ENCODE measurements around the gene SMYD3.
"Not testable (repeated sequence)": the region's sequence is repeated elsewhere in the genome, so short reads cannot be mapped to it uniquely, and the experiment has no call there.

Gene SMYD3

DNA sequence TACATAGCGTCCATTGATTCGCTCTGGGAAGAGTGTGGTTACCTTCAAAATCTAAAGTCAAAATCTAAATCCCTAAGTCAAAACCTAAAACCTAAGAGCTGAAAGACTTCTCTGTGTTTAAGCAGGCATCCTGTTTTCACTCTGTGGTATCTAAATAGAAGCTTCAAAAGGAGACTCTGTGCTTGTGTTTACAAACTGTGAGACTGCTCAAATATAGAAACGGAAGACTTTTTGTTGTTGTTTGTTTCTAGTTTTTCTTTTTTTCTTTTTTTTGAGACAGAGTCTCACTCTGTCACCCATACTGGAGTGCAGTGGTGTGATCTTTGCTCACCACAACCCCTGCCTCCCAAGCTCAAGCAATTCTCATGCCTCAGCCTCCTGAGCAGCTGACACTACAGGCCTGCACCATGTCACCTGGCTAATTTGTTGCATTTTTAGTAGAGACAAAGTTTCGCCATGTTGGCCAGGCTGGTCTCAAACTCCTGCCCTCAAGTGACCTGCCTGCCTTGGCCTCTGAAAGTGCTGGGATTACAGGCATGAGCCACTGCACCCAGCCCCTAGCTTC is 425.9 kb downstream of the SMYD3 start:
- H3K4me1 ChIP-seq, result no peaks in the 10 kb centered on the region
- peaks cover 0 to 9% (median 3%) of the 10 kb centered on the region in 11 experiments; a peak in 4 of 22 replicates for H3K36me3 ChIP-seq
- no peak for TF ChIP-seq Cebpa-rat (IDR thresholded peaks at IDR 0.05)
- H3K4me3 ChIP-seq, result no peak overlapping the region
- H3K9ac ChIP-seq, result no peak overlapping the region
- no peak overlapping the region for H3K27ac ChIP-seq
- no peak overlapping the region for H3K4me2 ChIP-seq
- H3K27me3 ChIP-seq, result no peaks in the 10 kb centered on the region
- peaks cover 20 to 40% (median 35%) of the 10 kb centered on the region in 11 experiments for H3K9me3 ChIP-seq (replicated peaks in 1 of 11)
- no peaks in the 10 kb centered on the region for H4K20me1 ChIP-seq

- Histone ChIP-seq H3K27me3 (no peaks in the 10 kb centered on the region), H3K36me3 (peaks cover 0 to 9% (median 3%) of the 10 kb centered on the region in 11 experiments; a peak in 4 of 22 replicates), H3K9me3 (replicated peaks in 1 of 11) (peaks cover 20 to 40% (median 35%) of the 10 kb centered on the region in 11 experiments), H3K4me3 (no peak overlapping the region), H3K4me2 (no peak overlapping the region), H3K4me1 (no peaks in the 10 kb centered on the region), H3K9ac (no peak overlapping the region), H4K20me1 (no peaks in the 10 kb centered on the region), H3K27ac (no peak overlapping the region)
- TF ChIP-seq Cebpa-rat (IDR thresholded peaks at IDR 0.05), result no peak
Observed at GRCh38 chr1:246080031-246080430, 427.0 kb downstream of the SMYD3 start.

GRCh38 chr1:246078888-246079252 is 428.2 kb downstream of the SMYD3 start:
- H3K4me3 ChIP-seq, result no peak overlapping the region
- no peaks in the 10 kb centered on the region for H3K4me1 ChIP-seq
- no peak overlapping the region for H3K9ac ChIP-seq
- peaks cover 24 to 42% (median 32%) of the 10 kb centered on the region in 11 experiments for H3K9me3 ChIP-seq (replicated peaks in 1 of 11)
- H4K20me1 ChIP-seq, result no peaks in the 10 kb centered on the region
- no peak overlapping the region for H3K4me2 ChIP-seq
- H3K36me3 ChIP-seq, result peaks cover 0 to 6% (median 3%) of the 10 kb centered on the region in 11 experiments; a peak in 2 of 22 replicates
- H3K27ac ChIP-seq, result no peak overlapping the region
- TF ChIP-seq Cebpa-rat (IDR thresholded peaks at IDR 0.05), result no peak
- H3K27me3 ChIP-seq, result no peaks in the 10 kb centered on the region

DNA sequence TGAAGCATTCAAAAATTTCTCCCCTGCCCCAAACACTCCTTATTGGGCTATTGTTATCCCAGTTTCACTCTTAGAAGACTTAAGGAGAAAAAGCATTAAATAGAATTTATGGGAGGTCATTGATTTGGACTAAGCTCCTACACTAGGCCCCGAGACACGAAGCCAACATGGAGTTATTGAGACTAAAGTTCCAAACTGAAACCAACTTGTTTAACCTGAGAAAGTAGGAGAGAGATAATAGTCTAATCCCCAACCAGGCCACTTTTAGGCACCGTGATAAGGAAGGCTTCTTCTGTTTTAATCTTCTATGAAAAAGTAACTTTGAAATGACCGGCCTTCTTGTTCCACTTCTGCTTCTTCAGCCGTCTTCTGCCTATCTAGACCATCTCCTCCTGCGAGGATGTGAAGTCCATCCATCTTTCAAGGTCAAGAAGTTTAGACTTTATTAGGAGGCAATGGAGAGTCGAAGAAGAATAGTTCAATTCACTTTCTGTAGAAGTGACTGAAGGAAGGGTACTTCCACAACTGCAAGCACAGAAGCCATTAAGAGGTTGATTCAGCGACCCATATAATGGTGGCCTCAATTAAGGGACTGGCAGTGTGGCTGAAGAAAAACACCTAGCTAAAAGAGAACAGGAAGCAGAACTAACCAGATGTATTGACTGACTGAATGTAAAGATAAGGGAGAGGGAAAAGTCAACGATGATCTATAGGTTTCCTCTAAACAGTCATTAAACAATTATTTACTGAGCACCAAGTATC is 428.8 kb downstream of the SMYD3 start:
- H3K27ac ChIP-seq, result no peak overlapping the region
- H4K20me1 ChIP-seq, result no peaks in the 10 kb centered on the region
- no peak overlapping the region for H3K4me3 ChIP-seq
- H3K9ac ChIP-seq, result no peak overlapping the region
- peaks cover 20 to 37% (median 27%) of the 10 kb centered on the region in 11 experiments for H3K9me3 ChIP-seq (replicated peaks in 1 of 11)
- H3K36me3 ChIP-seq, result peaks cover 0 to 6% (median 1%) of the 10 kb centered on the region in 11 experiments; a peak in 2 of 22 replicates
- H3K27me3 ChIP-seq, result no peaks in the 10 kb centered on the region
- no peak overlapping the region for H3K4me2 ChIP-seq
- TF ChIP-seq Cebpa-rat (IDR thresholded peaks at IDR 0.05), result no peak
- no peaks in the 10 kb centered on the region for H3K4me1 ChIP-seq

DNA sequence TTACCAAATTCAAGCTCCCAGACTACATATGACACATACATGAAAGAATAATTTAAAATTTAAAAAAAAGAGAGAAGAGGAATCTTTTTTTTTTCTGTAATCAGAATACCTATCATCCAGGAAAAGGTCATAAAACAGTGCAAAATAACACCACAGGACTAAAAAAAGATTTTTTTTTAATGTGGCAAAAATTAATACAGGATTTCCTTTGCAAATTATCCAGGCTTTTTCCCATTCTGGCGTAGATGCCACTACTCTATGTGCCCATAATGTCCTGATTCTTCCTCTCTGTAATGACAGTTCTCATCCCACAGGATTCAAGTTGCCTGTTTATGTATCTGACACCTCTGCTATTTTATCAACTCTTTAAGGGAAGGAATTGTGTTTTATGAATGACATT is 429.6 kb downstream of the SMYD3 start:
- Histone ChIP-seq H3K4me1 (peaks cover 0 to 1% (median 0%) of the 10 kb centered on the region in 10 experiments; a peak in 1 of 20 replicates), H3K36me3 (peaks cover 0 to 6% (median 0%) of the 10 kb centered on the region in 11 experiments; a peak in 2 of 22 replicates), H4K20me1 (no peaks in the 10 kb centered on the region), H3K4me2 (no peak overlapping the region), H3K4me3 (no peak overlapping the region), H3K9me3 (replicated peaks in 1 of 11) (peaks cover 12 to 32% (median 21%) of the 10 kb centered on the region in 11 experiments), H3K9ac (no peak overlapping the region), H3K27ac (no peak overlapping the region), H3K27me3 (no peaks in the 10 kb centered on the region)
- TF ChIP-seq Cebpa-rat (IDR thresholded peaks at IDR 0.05), result no peak

DNA sequence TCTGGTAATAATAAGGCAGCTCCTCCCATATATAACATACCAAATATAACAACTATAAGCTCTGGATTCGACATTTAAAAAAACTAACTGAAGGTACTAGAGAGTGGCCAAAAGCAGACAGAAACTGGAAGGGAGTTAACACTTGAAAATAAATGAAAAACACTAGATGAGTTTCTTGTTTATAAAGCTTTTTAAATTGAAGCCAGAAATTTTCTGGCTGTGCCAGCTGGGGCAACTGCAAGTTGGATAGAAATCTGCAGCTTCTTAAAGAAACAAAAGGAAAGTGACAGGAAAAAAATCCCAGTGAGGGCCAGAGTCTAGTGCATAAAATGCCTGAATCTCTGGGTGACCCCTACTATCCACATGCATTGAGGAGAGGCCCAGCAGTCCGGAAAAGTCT is 432.7 kb downstream of the SMYD3 start:
- peaks cover 0 to 17% (median 12%) of the 10 kb centered on the region in 10 experiments; a peak in 16 of 20 replicates for H3K4me1 ChIP-seq
- no peak overlapping the region for H3K4me3 ChIP-seq
- H3K36me3 ChIP-seq, result no peaks in the 10 kb centered on the region
- H3K4me2 ChIP-seq, result no peak overlapping the region
- H3K9ac ChIP-seq, result no peak overlapping the region
- no peaks in the 10 kb centered on the region for H4K20me1 ChIP-seq
- H3K27ac ChIP-seq, result no peak overlapping the region
- peaks cover 0 to 15% (median 5%) of the 10 kb centered on the region in 11 experiments; a peak in 10 of 22 replicates for H3K9me3 ChIP-seq (replicated peaks in 1 of 11)
- no peaks in the 10 kb centered on the region for H3K27me3 ChIP-seq
- no peak for TF ChIP-seq Cebpa-rat (IDR thresholded peaks at IDR 0.05)

DNA sequence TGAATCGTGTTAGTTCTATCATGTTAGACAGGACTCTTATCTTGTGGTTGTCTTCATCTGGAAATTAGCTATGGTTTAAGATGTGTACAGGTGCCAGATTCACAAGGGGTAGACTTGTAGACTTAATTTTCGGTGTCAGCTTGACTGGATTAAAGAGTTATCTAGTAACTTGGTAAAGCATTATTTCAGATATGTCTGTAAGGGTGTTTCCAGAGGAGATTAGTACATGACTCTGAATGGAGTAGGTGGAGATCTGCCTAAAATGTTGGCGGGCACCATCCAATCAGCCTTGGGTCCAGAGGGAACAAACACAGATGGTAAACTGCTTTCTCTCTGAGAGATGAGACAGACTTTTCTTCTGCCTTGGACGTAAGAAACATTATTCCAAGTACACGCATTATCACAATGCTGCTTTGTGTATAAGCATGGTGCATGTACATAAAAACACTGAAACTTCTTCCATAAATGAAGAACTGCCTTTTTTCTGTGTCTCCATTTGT is 434.6 kb downstream of the SMYD3 start:
- no peak overlapping the region for H3K9ac ChIP-seq
- no peaks in the 10 kb centered on the region for H4K20me1 ChIP-seq
- peaks cover 13 to 36% (median 31%) of the 10 kb centered on the region in 10 experiments for H3K4me1 ChIP-seq
- peaks cover 0 to 15% (median 5%) of the 10 kb centered on the region in 11 experiments; a peak in 10 of 22 replicates for H3K9me3 ChIP-seq (replicated peaks in 1 of 11)
- H3K4me3 ChIP-seq, result no peak overlapping the region
- H3K27ac ChIP-seq, result no peak overlapping the region
- no peaks in the 10 kb centered on the region for H3K36me3 ChIP-seq
- no peak for TF ChIP-seq Cebpa-rat (IDR thresholded peaks at IDR 0.05)
- H3K4me2 ChIP-seq, result peak overlapping the region in 2 of 11 experiments; percentile 5 to 12; a peak in 1 of 22 replicates
- no peaks in the 10 kb centered on the region; a peak in 1 of 22 replicates for H3K27me3 ChIP-seq

DNA sequence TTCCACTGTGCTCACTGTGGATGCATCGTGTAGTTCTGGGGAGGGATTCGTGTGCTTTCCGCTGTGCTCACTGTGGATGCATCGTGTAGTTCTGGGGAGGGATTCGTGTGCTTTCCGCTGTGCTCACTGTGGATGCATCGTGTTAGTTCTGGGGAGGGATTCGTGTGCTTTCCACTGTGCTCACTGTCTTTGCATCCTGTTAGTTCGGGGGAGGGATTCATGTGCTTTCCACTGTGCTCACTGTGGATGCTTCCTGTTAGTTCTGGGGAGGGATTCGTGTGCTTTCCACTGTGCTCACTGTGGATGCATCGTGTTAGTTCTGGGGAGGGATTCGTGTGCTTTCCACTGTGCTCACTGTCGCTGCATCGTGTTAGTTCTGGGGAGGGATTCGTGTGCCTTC is 435.1 kb downstream of the SMYD3 start:
- not testable (repeated sequence) for H3K36me3 ChIP-seq

DNA sequence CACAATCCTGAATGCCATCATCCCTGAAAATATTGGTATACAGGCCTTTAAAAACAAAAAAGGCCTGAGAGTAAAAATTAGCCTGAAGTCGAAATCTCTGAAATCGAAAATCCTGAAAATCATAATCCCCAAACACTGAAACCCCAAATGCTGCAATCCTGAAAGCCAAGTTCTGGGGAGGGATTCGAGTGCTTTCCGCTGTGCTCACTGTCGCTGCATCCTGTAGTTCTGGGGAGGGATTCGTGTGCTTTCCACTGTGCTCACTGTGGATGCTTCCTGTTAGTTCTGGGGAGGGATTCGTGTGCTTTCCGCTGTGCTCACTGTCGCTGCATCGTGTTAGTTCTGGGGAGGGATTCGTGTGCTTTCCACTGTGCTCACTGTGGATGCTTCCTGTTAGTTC is 435.5 kb downstream of the SMYD3 start:
- peaks cover 0 to 15% (median 5%) of the 10 kb centered on the region in 11 experiments; a peak in 10 of 22 replicates for H3K9me3 ChIP-seq (replicated peaks in 1 of 11)
- not testable (repeated sequence) for H3K36me3 ChIP-seq, H4K20me1 ChIP-seq, H3K27ac ChIP-seq, H3K4me2 ChIP-seq, H3K27me3 ChIP-seq, H3K9ac ChIP-seq, H3K4me3 ChIP-seq
- peaks cover 22 to 45% (median 40%) of the 10 kb centered on the region in 10 experiments for H3K4me1 ChIP-seq

More for the DNA sequence above, 435.1 kb downstream of the SMYD3 start:
- peak overlapping the region in 2 of 11 experiments; percentile 5 to 12; a peak in 1 of 22 replicates for H3K4me2 ChIP-seq
- not testable (repeated sequence) for H3K4me3 ChIP-seq, H3K27me3 ChIP-seq, H3K9ac ChIP-seq, H4K20me1 ChIP-seq, H3K27ac ChIP-seq
- H3K9me3 ChIP-seq (replicated peaks in 1 of 11), result peaks cover 0 to 15% (median 5%) of the 10 kb centered on the region in 11 experiments; a peak in 10 of 22 replicates
- H3K4me1 ChIP-seq, result peaks cover 18 to 41% (median 36%) of the 10 kb centered on the region in 10 experiments

Data from BLaER1 treated with 17β-estradiol and CSF1 and Interleukin-3, amounts not matched to agents 10 nM and 100 nM (cell line).